Naive thymus-derived CD8-positive, alpha-beta T cell (primary cell): ENCODE data around the gene IFFO2. TPM values are rescaled to one million over a fixed set of nuclear protein-coding genes. Genes with fewer than 3 reads are reported as not detected.

Source experiments
- ATAC-seq, 2 donors: fragments of 150-1000 bp; cut with Tn5 transposase in 1 of 2; sonication (Bioruptor Pico), chemical (Tn5 transposase) in 1 of 2; 1 replicate in 1 of 2; 2 replicates in 1 of 2; pipeline ENCODE4 v1.10.0; 2021; ENCODE audit warnings: mild to moderate bottlenecking in 2 of 2, moderate library complexity in 2 of 2
- POLR2A ChIA-PET: fragments of 350-600 bp; sonication (Branson Sonifier 250); formaldehyde crosslinking; loops from one replicate; lab custom pipeline; 2021; ENCODE audit warnings: antibody characterized with exemption; lab: Charles Lee
- DNase-seq, 10 donors: peaks; one replicate each; pipeline versions ENCODE4 v3.0.0 to v3.0.0-alpha.2; 2020 to 2022
- H3K27ac Mint-ChIP-seq, 10 donors: one replicate each; pipeline ENCODE4 v1.8.0; 2020 to 2022; ENCODE audit warnings: mild to moderate bottlenecking in 10 of 10, mixed read lengths in 10 of 10, moderate library complexity in 4 of 10, inconsistent platforms in 1 of 10
- H3K27me3 Mint-ChIP-seq, 5 donors: one replicate each; pipeline ENCODE4 v1.8.0; 2021 to 2022; ENCODE audit warnings: mixed read lengths in 5 of 5
- H3K36me3 Mint-ChIP-seq, 3 donors: one replicate each; pipeline ENCODE4 v1.8.0; 2020 to 2022; ENCODE audit warnings: mixed read lengths in 3 of 3, mild to moderate bottlenecking in 2 of 3, inconsistent platforms in 1 of 3
- H3K4me1 Mint-ChIP-seq, 4 donors: one replicate each; pipeline ENCODE4 v1.8.0; 2021 to 2022; ENCODE audit warnings: mixed read lengths in 4 of 4
- H3K4me3 Mint-ChIP-seq, 10 donors: one replicate each; pipeline ENCODE4 v1.8.0; 2020 to 2022; ENCODE audit warnings: mild to moderate bottlenecking in 10 of 10, mixed read lengths in 10 of 10, moderate library complexity in 6 of 10, inconsistent platforms in 1 of 10
- H3K9me3 Mint-ChIP-seq, 9 donors: one replicate each; pipeline ENCODE4 v1.8.0; 2020 to 2022; ENCODE audit warnings: mixed read lengths in 9 of 9, mild to moderate bottlenecking in 3 of 9, inconsistent platforms in 1 of 9, moderate library complexity in 1 of 9
- polyA plus RNA-seq, 3 donors: library from polyadenylated mRNA; unstranded; fragments of 300-500 nt; fragmentation: Illumina TruSeq; gene quantifications; one replicate each; pipeline ENCODE4 v1.2.3, GENCODE V29; 2021
- total RNA-seq, 8 experiments: library from RNA in 2 of 8; stranded (reverse) in 2 of 8; gene quantifications; one replicate each; pipeline ENCODE4 v1.2.3 and lab custom pipeline; 2021 to 2026

The IFFO2 gene
- total and polyA plus RNA-seq, 5 experiments from 2014 or later = 1.6 to 30.7 (median 4.4) TPM

DNA sequence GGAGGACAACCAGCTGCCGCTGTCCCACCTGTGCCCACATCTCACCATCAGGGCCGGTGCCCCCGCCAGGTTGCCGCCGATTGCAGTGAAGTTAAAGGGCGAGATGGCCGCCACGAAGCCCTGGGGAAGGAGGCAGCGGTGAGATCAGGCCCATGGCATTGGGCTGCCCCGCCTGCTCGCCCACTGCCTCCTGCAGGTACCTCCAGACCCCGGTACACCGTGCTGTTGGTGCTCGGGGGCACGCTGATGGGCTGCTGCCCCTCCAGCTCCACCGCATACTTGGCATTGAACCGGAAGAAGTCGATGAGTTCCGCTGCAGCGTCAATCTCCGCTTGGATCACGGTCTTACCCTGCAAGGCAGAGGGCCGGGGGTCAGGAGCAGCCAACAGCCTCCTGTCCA is 73.4 kb downstream of the IFFO2 start:
- no peak for ATAC-seq
- Mint-ChIP-seq H3K9me3 (no peaks in the 10 kb centered on the region), H3K27me3 (no peaks in the 10 kb centered on the region), H3K36me3 (no peaks in the 10 kb centered on the region), H3K27ac (no peak overlapping the region), H3K4me1 (no peaks in the 10 kb centered on the region), H3K4me3 (no peak overlapping the region)
- DNase-seq = no peak
- POLR2A ChIA-PET = no interaction called here

DNA sequence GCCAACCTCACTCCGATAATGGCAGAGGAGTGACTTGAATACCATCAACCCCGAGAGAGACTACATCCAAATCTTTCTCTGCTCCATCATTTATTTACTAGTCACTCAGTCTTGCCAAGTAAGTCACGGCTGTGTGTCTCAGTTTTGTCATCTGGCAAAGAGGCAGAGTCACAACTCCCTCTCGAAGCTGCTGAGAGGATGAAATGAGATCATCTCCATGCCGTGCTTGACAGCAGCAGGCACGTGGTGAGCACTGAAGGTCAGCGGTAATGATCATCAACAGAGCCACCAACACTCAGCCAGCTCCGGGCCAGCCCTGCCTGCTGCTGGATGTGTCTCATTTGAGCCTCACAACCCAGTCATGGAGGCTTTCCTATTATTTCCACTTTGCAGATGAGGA is 74.0 kb downstream of the IFFO2 start:
- POLR2A ChIA-PET = no interaction called here
- DNase-seq (no peak), ATAC-seq (no peak)
- H3K4me1 Mint-ChIP-seq = no peaks in the 10 kb centered on the region
- peak overlapping the region in 1 of 10 donors; percentile 62 for H3K27ac Mint-ChIP-seq
- H3K36me3 Mint-ChIP-seq = no peaks in the 10 kb centered on the region
- H3K4me3 Mint-ChIP-seq = no peak overlapping the region
- no peaks in the 10 kb centered on the region for H3K27me3 Mint-ChIP-seq
- H3K9me3 Mint-ChIP-seq = no peaks in the 10 kb centered on the region

GRCh38 chr1:18881642-18882431 is 74.6 kb downstream of the IFFO2 start:
- no peaks in the 10 kb centered on the region for H3K9me3 Mint-ChIP-seq
- POLR2A ChIA-PET = no interaction called here
- DNase-seq (no peak), ATAC-seq (no peak)
- no peaks in the 10 kb centered on the region for H3K36me3 Mint-ChIP-seq
- no peaks in the 10 kb centered on the region for H3K4me1 Mint-ChIP-seq
- no peaks in the 10 kb centered on the region for H3K27me3 Mint-ChIP-seq
- H3K27ac Mint-ChIP-seq = peak overlapping the region in 1 of 10 donors; percentile 62
- H3K4me3 Mint-ChIP-seq = no peak overlapping the region

DNA sequence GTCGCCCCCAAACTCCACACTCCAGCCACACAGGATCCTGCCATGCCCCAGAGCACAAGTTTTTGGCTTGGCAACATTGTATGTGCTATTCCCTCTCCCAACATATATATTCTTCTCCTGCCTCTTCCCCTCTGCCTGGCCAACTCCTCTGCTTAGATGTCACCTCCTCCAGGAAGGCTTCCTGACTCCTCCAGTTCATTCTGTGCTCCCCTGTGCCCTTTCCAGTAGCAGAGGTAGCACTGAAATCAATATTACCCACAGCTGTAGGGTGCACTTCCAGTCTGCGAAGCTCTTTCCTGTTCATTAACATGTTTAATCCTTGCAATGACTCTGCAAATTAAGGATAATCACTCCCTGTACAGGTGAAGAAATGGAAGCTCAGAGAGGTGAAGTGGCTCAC is 75.3 kb downstream of the IFFO2 start:
- ATAC-seq = no peak
- H3K27ac Mint-ChIP-seq = no peak overlapping the region
- no peaks in the 10 kb centered on the region for H3K9me3 Mint-ChIP-seq
- no peaks in the 10 kb centered on the region for H3K36me3 Mint-ChIP-seq
- no peaks in the 10 kb centered on the region for H3K4me1 Mint-ChIP-seq
- no peaks in the 10 kb centered on the region for H3K27me3 Mint-ChIP-seq
- no peak for DNase-seq
- no peak overlapping the region for H3K4me3 Mint-ChIP-seq
- POLR2A ChIA-PET = no interaction called here

DNA sequence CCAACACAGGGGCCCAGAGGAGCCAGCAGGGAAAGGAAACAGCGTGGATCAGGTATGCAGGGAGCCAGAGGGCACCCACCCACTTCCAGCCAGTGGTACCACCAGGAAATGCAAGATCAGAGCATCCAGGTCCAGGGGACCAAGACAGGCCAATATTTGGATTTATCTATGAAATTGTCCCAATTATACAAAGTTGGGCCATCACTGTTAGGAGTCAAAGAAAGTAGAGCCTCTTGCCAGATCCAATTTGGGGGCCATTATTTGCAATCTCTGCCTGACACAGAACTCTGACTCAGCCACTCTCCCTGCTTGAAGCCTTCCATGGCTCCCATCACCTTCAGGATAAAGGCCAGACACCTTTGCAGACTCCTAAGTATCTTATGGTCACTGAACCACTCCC is 75.9 kb downstream of the IFFO2 start:
- Mint-ChIP-seq H3K36me3 (no peaks in the 10 kb centered on the region), H3K27ac (no peak overlapping the region), H3K4me1 (no peaks in the 10 kb centered on the region), H3K9me3 (no peaks in the 10 kb centered on the region), H3K27me3 (no peaks in the 10 kb centered on the region), H3K4me3 (no peak overlapping the region)
- ATAC-seq = no peak
- POLR2A ChIA-PET = no interaction called here
- no peak for DNase-seq

- H3K27me3 Mint-ChIP-seq = no peaks in the 10 kb centered on the region
- POLR2A ChIA-PET = no interaction called here
- no peak overlapping the region for H3K27ac Mint-ChIP-seq
- ATAC-seq (no peak), DNase-seq (no peak)
- H3K36me3 Mint-ChIP-seq = no peaks in the 10 kb centered on the region
- no peaks in the 10 kb centered on the region for H3K9me3 Mint-ChIP-seq
- no peak overlapping the region for H3K4me3 Mint-ChIP-seq
- H3K4me1 Mint-ChIP-seq = no peaks in the 10 kb centered on the region
Observed at GRCh38 chr1:18879791-18880309, 76.6 kb downstream of the IFFO2 start.

DNA sequence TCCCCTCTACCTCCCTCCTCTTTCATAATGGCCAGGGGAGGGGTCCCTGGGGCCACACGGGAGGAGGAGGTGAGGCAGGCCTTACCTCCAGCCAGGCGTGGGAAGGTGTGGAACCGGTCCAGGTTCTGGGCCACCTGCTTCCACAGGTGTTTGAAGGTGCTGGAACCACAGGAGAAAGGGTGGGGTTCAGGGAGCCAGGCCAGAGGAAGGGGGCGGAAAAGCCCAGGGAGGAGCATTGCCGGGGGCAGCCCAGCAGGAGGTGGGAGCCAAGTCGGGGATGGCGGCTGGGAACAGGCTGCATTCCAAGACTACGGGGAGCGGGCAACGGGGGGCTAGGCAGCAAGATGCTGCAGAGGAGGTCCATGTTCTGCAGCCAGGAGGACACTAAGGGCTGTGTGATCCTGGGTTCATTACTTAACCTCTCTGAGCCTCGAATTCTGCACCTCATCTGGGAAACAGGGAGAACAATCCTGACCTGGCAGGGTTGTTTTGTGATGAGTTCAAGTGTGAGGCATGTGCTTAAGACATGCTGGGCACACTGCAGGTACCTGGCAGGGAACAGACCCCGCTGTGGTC is 77.2 kb downstream of the IFFO2 start:
- no peaks in the 10 kb centered on the region for H3K9me3 Mint-ChIP-seq
- no peak overlapping the region for H3K27ac Mint-ChIP-seq
- ATAC-seq (no peak), DNase-seq (no peak)
- POLR2A ChIA-PET = no interaction called here
- no peak overlapping the region for H3K4me3 Mint-ChIP-seq
- no peaks in the 10 kb centered on the region for H3K36me3 Mint-ChIP-seq
- no peaks in the 10 kb centered on the region for H3K27me3 Mint-ChIP-seq
- no peaks in the 10 kb centered on the region for H3K4me1 Mint-ChIP-seq

DNA sequence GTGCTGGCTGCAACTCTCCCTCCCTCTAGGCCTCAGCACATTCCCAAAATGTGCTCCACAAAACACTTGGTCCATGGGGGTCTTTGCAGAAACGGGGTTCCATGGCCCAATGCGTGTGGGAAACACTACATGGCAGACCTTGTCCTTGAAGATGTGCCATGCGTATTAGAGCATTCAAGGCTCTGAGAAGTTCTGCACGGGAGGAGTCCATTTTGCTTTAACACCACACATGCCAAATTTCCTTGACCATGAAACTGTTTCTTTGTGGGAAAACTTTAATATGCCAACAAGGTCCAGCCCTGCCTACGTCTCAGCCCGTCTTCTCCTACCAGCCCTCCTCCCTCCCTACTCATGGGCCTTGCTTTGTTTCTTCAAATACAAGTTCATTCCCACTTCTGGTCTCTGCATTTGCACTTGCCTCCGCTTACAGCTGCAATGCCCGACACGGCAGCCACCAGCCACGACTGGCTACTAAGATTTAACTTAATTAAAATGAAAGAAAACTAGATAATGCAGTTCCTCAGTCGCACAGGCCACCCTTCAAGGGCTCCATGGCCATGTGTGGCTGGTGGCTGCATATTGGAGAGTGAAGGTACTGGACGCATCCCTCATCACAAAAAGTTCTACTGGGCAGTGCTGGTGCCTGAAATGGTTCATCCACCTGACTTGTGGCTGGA is 77.8 kb downstream of the IFFO2 start:
- H3K9me3 Mint-ChIP-seq = no peaks in the 10 kb centered on the region
- no peaks in the 10 kb centered on the region for H3K4me1 Mint-ChIP-seq
- H3K27me3 Mint-ChIP-seq = no peaks in the 10 kb centered on the region
- peak overlapping the region in 1 of 10 donors; percentile 56 for H3K4me3 Mint-ChIP-seq
- no peak overlapping the region for H3K27ac Mint-ChIP-seq
- no peak for DNase-seq
- POLR2A ChIA-PET = no interaction called here
- ATAC-seq = no peak
- no peaks in the 10 kb centered on the region for H3K36me3 Mint-ChIP-seq

DNA sequence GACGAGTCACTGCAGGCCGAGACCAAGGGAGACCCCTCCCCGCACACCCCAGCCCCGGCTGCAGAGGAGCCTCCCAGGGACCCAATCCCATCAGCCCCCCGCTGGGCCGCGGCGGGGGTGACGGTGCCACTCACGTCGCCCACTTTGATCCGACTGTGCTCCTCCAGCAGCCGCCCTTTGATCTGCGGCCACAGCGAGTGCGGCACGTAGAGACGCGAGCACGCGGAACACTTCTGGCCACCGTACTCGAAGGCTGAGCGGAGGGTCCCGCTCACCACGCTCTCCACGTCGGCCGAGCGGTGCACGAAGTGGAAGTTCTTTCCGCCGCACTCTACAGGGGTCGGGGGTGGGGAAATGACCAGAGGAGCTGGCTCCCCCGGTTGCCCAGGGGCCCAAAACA is 79.2 kb downstream of the IFFO2 start:
- H3K9me3 Mint-ChIP-seq = no peaks in the 10 kb centered on the region
- POLR2A ChIA-PET = no interaction called here
- no peak overlapping the region for H3K4me3 Mint-ChIP-seq
- ATAC-seq (no peak), DNase-seq (no peak)
- H3K4me1 Mint-ChIP-seq = no peaks in the 10 kb centered on the region
- H3K36me3 Mint-ChIP-seq = no peaks in the 10 kb centered on the region
- H3K27me3 Mint-ChIP-seq = no peaks in the 10 kb centered on the region
- no peak overlapping the region for H3K27ac Mint-ChIP-seq

- ATAC-seq = no peak
- no peaks in the 10 kb centered on the region for H3K9me3 Mint-ChIP-seq
- no peaks in the 10 kb centered on the region for H3K4me1 Mint-ChIP-seq
Observed at GRCh38 chr1:18876210-18876609, 80.3 kb downstream of the IFFO2 start.

DNA sequence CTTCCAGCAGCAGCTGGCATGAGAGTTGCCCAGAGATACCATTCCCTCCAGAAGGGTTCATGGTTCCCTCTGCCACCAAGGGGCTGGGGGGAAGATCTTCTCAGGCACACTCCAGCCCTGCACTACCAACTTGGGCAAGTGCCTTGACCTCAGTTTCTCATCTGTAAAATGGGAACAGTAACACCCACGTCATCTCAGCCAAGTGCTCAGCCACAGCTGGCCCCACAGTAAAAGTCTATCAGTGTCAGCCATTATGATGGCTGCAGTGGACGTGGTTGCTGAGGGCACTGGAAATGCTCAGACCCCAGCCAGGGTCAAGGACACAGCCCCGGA is 80.7 kb downstream of the IFFO2 start:
- no peak for DNase-seq
- Mint-ChIP-seq H3K27me3 (no peaks in the 10 kb centered on the region), H3K27ac (no peak overlapping the region), H3K36me3 (no peaks in the 10 kb centered on the region), H3K4me3 (no peak overlapping the region), H3K4me1 (no peaks in the 10 kb centered on the region), H3K9me3 (no peaks in the 10 kb centered on the region)
- POLR2A ChIA-PET = no interaction called here
- no peak for ATAC-seq

More at GRCh38 chr1:18876210-18876609, 80.3 kb downstream of the IFFO2 start:
- Mint-ChIP-seq H3K27me3 (no peaks in the 10 kb centered on the region), H3K27ac (no peak overlapping the region), H3K36me3 (no peaks in the 10 kb centered on the region), H3K4me3 (no peak overlapping the region)
- no peak for DNase-seq
- POLR2A ChIA-PET = no interaction called here

GRCh38 chr1:18875107-18875795 is 81.2 kb downstream of the IFFO2 start:
- POLR2A ChIA-PET = no interaction called here
- H3K9me3 Mint-ChIP-seq = no peaks in the 10 kb centered on the region

GRCh38 chr1:18874600-18874999 is 81.9 kb downstream of the IFFO2 start:
- Mint-ChIP-seq H3K4me1 (no peaks in the 10 kb centered on the region), H3K36me3 (no peaks in the 10 kb centered on the region), H3K27me3 (no peaks in the 10 kb centered on the region), H3K27ac (no peak overlapping the region), H3K4me3 (no peak overlapping the region), H3K9me3 (no peaks in the 10 kb centered on the region)
- no peak for DNase-seq
- ATAC-seq = no peak
- POLR2A ChIA-PET = no interaction called here

More at GRCh38 chr1:18875107-18875795, 81.2 kb downstream of the IFFO2 start:
- DNase-seq (peak; percentile 41 to 82 (median 54)), ATAC-seq (peak; percentile 49 to 67)
- Mint-ChIP-seq H3K27ac (no peak overlapping the region), H3K27me3 (no peaks in the 10 kb centered on the region), H3K4me1 (no peaks in the 10 kb centered on the region), H3K4me3 (peak overlapping the region in 1 of 10 donors; percentile 20), H3K36me3 (no peaks in the 10 kb centered on the region)
